SU-DHL-6 (cell line): ENCODE data around the gene PADI3.

ENCODE experiments used
- CTCF ChIP-seq: fragments of 200-600 bp; sonication (generic); IDR thresholded peaks from one replicate; pipeline ENCODE4 v1.5.1; 2017; ENCODE audit warnings: antibody characterized with exemption, mild to moderate bottlenecking, low read length, moderate library complexity; ENCODE audit not compliant: insufficient read depth, poor library complexity, severe bottlenecking
- EZH2phosphoT487 ChIP-seq: fragments of 200-600 bp; sonication (generic), shearing (Covaris generic); conservative IDR thresholded peaks from 2 replicates; pipeline ENCODE4 v1.6.1; 2018; ENCODE audit warnings: mild to moderate bottlenecking, antibody characterized with exemption, low read length, moderate library complexity, mixed read lengths

DNA sequence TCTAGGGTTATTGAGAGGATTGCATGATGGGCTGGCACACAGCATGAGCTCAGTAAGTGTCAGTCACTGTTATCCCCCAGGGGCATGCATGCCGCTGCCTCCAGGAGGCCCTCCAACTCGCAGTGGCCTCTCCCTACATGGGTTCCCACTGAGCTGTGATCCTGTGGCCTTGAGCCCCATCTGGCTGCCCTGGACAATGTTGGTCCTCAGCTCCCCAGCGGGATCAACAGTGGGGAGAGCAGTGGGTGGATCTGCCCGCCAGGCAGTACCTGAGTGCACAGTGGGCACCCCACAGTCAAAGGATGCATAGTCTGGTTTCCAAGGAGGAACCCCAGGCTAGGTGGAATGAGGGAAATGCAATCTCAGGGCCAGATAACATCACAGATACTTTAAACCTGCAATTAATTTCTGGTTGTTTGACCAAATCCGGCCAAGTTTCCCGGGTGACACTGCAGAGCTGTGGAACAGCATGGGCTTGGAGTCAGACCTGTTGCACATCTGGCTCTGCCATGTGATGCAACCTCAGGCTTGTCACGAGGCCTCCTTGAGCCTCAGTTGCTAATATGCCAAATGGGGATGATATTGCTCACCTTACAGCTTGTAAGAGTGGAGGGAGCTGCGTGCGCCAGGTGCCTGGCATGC is 9.3 kb downstream of the PADI3 start:
- TF ChIP-seq CTCF (no peak), EZH2phosphoT487 (no peak)
